ENCODE results near the gene SCYL2.
"Not testable (repeated sequence)": the region's sequence is repeated elsewhere in the genome, so short reads cannot be mapped to it uniquely, and the experiment has no call there.

GRCh38 chr12:100344351-100344750, 77.4 kb downstream of the SCYL2 start:
- TF ChIP-seq, protein P1, sequence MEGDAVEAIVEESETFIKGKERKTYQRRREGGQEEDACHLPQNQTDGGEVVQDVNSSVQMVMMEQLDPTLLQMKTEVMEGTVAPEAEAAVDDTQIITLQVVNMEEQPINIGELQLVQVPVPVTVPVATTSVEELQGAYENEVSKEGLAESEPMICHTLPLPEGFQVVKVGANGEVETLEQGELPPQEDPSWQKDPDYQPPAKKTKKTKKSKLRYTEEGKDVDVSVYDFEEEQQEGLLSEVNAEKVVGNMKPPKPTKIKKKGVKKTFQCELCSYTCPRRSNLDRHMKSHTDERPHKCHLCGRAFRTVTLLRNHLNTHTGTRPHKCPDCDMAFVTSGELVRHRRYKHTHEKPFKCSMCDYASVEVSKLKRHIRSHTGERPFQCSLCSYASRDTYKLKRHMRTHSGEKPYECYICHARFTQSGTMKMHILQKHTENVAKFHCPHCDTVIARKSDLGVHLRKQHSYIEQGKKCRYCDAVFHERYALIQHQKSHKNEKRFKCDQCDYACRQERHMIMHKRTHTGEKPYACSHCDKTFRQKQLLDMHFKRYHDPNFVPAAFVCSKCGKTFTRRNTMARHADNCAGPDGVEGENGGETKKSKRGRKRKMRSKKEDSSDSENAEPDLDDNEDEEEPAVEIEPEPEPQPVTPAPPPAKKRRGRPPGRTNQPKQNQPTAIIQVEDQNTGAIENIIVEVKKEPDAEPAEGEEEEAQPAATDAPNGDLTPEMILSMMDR (IDR thresholded peaks at IDR 0.05) = not testable (repeated sequence)
- TF ChIP-seq EP300, POLR2A (IDR thresholded peaks at IDR 0.05): not testable (repeated sequence)

Data from ovary (tissue), 3 donors.